Skin of body (tissue), 2 donors: Measurements from ENCODE around the gene EPB41L4A. TPM values are rescaled to one million over a fixed set of nuclear protein-coding genes. Genes with fewer than 3 reads are reported as not detected.
"Not testable (repeated sequence)": the region's sequence is repeated elsewhere in the genome, so short reads cannot be mapped to it uniquely, and the experiment has no call there.

Experiments used
- DNase-seq: peaks from one replicate; lab custom pipeline; 2025; lab: John Stamatoyannopoulos, UW
- total RNA-seq: library from RNA; depleted of rRNA; stranded (reverse); fragments of >200 nt; gene quantifications from one replicate; pipeline ENCODE4 v1.2.3, GENCODE V29; 2014

EPB41L4A gene
- total RNA-seq: 9.8 TPM

- DNase-seq: no peak
Measured at GRCh38 chr5:112419164-112419985, at the start of gene EPB41L4A. Gene EPB41L4A, minus strand, starts transcription at chr5:112419277. Its CDS starts 238 bp downstream, at chr5:112419039.

- DNase-seq: no peak
Measured at GRCh38 chr5:112467485-112467884, 48.4 kb upstream of the EPB41L4A start.

- not testable (repeated sequence) for DNase-seq
Measured at GRCh38 chr5:112466261-112466660, 47.2 kb upstream of the EPB41L4A start.

- DNase-seq: not testable (repeated sequence)
Measured at GRCh38 chr5:112447187-112447760, 28.2 kb upstream of the EPB41L4A start.

- no peak for DNase-seq
Measured at GRCh38 chr5:112445626-112446350, 26.7 kb upstream of the EPB41L4A start.

GRCh38 chr5:112443932-112444331, 24.9 kb upstream of the EPB41L4A start:
- DNase-seq: not testable (repeated sequence)

- DNase-seq: no peak
Measured at GRCh38 chr5:112440031-112440430, 21.0 kb upstream of the EPB41L4A start.

GRCh38 chr5:112436144-112436543, 17.1 kb upstream of the EPB41L4A start:
- DNase-seq: no peak

GRCh38 chr5:112434641-112435040, 15.6 kb upstream of the EPB41L4A start:
- no peak for DNase-seq

GRCh38 chr5:112426202-112426601, 7.1 kb upstream of the EPB41L4A start:
- not testable (repeated sequence) for DNase-seq

GRCh38 chr5:112419986-112420864, 1.1 kb upstream of the EPB41L4A start:
- DNase-seq: peak; percentile 29

- no peak for DNase-seq
Measured at GRCh38 chr5:112418659-112419163, 366 bp downstream of the EPB41L4A start.

- peak; percentile 17 for DNase-seq
Measured at GRCh38 chr5:112417931-112418658, 982 bp downstream of the EPB41L4A start.

- no peak for DNase-seq
Measured at GRCh38 chr5:112415552-112415951, 3.5 kb downstream of the EPB41L4A start.

- no peak for DNase-seq
Measured at GRCh38 chr5:112413611-112414010, 5.5 kb downstream of the EPB41L4A start.

GRCh38 chr5:112412346-112412745, 6.7 kb downstream of the EPB41L4A start:
- no peak for DNase-seq

GRCh38 chr5:112411903-112412302, 7.2 kb downstream of the EPB41L4A start:
- DNase-seq: no peak

- DNase-seq: no peak
Measured at GRCh38 chr5:112407666-112408065, 11.4 kb downstream of the EPB41L4A start.

- DNase-seq: no peak
Measured at GRCh38 chr5:112407240-112407639, 11.8 kb downstream of the EPB41L4A start.

GRCh38 chr5:112403069-112403468, 16.0 kb downstream of the EPB41L4A start:
- DNase-seq: no peak
